Erythroblast (primary cell): Measurements from ENCODE around the gene EEFSEC.

Source experiments
- GATA1 ChIP-seq: IDR thresholded peaks from 2 replicates; pipeline ENCODE4 v1.6.1; 2011; ENCODE audit warnings: low read depth, mild to moderate bottlenecking, control low read depth, low read length, moderate library complexity
- POLR2A ChIP-seq: IDR thresholded peaks from 2 replicates; pipeline ENCODE4 v1.6.1; 2011; ENCODE audit warnings: mild to moderate bottlenecking, low read length

DNA sequence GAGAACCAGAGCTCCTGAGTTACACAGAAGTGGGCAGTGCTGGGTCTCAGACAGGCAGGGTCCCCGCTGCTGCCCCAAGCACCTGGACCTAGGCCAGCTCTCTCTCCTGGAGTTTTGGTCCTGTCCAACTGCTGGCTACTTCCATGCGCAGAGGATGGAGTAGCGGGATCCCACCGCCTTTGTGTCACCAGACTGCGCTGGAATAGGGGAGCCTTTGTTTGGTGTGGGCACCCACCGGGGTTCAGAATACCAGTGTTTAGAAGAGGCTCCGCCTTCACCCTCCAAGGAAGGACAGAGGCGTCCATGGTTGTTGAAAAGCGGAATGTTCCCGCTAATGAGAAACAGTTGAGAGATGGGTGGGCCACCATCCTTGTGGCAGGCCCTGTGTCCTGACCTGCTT, 159.0 kb downstream of the EEFSEC start:
- TF ChIP-seq POLR2A (no peak), GATA1 (no peak)
